ENCODE results near the gene KCNJ9.
"Not testable (repeated sequence)": the region's sequence is repeated elsewhere in the genome, so short reads cannot be mapped to it uniquely, and the experiment has no call there.

Gene KCNJ9

DNA sequence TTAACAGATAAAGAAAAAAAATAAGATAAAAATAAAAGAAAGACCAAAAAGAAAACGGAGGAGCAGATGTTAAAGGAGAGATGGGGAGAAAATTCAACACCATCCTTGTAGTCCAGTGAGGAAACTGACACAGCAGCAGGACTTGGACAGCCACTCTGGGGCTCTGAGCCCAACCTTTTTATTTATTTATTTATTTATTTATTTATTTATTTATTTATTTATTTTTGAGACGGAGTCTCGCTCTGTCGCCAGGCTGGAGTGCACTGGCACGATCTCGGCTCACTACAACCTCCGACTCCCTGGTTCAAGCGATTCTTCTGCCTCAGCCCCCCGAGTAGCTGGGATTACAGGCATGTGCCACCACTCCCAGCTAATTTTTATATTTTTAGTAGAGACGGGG lies 30.1 kb downstream of the KCNJ9 start:
- H3K4me1 ChIP-seq (ENCODE audit: control insufficient read depth in 2 of 2, insufficient read depth in 1 of 2, low read depth in 1 of 2, low read length in 2 of 2), result peaks cover 45 to 55% of the 10 kb centered on the region in 2 donors
- H3K14ac ChIP-seq (ENCODE audit: low read length); H3K9me3 ChIP-seq (replicated peaks in 1 of 2; ENCODE audit: control insufficient read depth in 2 of 2, insufficient read depth in 1 of 2, low read depth in 1 of 2, low read length in 2 of 2); H3K27me3 ChIP-seq (ENCODE audit: control insufficient read depth in 3 of 3, insufficient read depth in 3 of 3, low read depth in 1 of 3, low read length in 3 of 3); H2AK5ac ChIP-seq (ENCODE audit: low read depth, low read length); H3K23ac ChIP-seq (ENCODE audit: low read depth, low read length, poor library complexity); H3K4me3 ChIP-seq (ENCODE audit: low read length in 2 of 2); H4K8ac ChIP-seq (ENCODE audit: low read depth, low read length); H3K4me2 ChIP-seq (ENCODE audit: insufficient read depth, low read length, poor library complexity, severe bottlenecking); H2BK12ac ChIP-seq (ENCODE audit: low read length); H4K91ac ChIP-seq (ENCODE audit: low read depth, low read length, poor library complexity); DNase-seq (ENCODE audit: low spot score); H2BK5ac ChIP-seq (ENCODE audit: low read length); H3K9ac ChIP-seq (ENCODE audit: low read depth, low read length, poor library complexity); H3K36me3 ChIP-seq (replicated peaks in 1 of 2; ENCODE audit: control insufficient read depth in 2 of 2, insufficient read depth in 2 of 2, low read length in 2 of 2); H2BK15ac ChIP-seq (ENCODE audit: low read length); H3K27ac ChIP-seq (replicated peaks; ENCODE audit: low read length); H3K18ac ChIP-seq (ENCODE audit: low read length); H2AFZ ChIP-seq (ENCODE audit: low read length); H2BK120ac ChIP-seq (ENCODE audit: low read depth, low read length); H3K79me1 ChIP-seq (ENCODE audit: low read depth, low read length); H3K4ac ChIP-seq (ENCODE audit: low read length): not testable (repeated sequence)
- WGBS, 2 donors (ENCODE audit: extremely low coverage in 2 of 2, insufficient read length in 2 of 2, insufficient replicate concordance in 1 of 2), result no CpG with 5 or more reads among the region's 10 CpGs

DNA sequence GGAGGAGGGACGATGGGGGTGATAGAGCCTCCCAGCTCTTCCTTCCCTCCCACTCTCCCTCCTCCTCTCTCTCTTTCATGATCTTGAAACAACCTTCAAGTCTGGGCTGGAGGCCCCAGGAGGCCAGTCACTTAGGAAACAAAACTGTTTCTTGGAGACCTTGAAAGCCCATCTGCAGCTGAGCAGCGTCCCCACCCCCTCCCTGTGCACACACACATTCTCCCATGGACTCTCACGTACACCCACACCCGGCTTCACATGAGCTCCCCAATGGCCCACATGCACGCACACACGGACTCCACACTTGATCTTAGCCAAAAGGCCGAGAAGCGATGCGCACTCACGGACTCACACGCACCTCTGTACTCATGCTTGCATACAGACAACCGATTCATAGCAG lies 31.0 kb downstream of the KCNJ9 start:
- Histone ChIP-seq H2BK5ac (ENCODE audit: low read length) (no peak overlapping the region), H3K4ac (ENCODE audit: low read length) (no peak overlapping the region), H3K14ac (ENCODE audit: low read length) (no peak overlapping the region), H3K27ac (replicated peaks; ENCODE audit: low read length) (no peak overlapping the region), H3K4me2 (ENCODE audit: insufficient read depth, low read length, poor library complexity, severe bottlenecking) (no peak overlapping the region), H3K18ac (ENCODE audit: low read length) (peak overlapping the region; percentile 20), H2AFZ (ENCODE audit: low read length) (no peak overlapping the region), H3K27me3 (ENCODE audit: control insufficient read depth in 3 of 3, insufficient read depth in 3 of 3, low read depth in 1 of 3, low read length in 3 of 3) (no peaks in the 10 kb centered on the region), H3K79me1 (ENCODE audit: low read depth, low read length) (peaks cover 3% of the 10 kb centered on the region), H3K9ac (ENCODE audit: low read depth, low read length, poor library complexity) (no peak overlapping the region), H3K4me1 (ENCODE audit: control insufficient read depth in 2 of 2, insufficient read depth in 1 of 2, low read depth in 1 of 2, low read length in 2 of 2) (peaks cover 54 to 63% of the 10 kb centered on the region in 2 donors), H3K4me3 (ENCODE audit: low read length in 2 of 2) (no peak overlapping the region), H3K9me3 (replicated peaks in 1 of 2; ENCODE audit: control insufficient read depth in 2 of 2, insufficient read depth in 1 of 2, low read depth in 1 of 2, low read length in 2 of 2) (no peaks in the 10 kb centered on the region), H3K23ac (ENCODE audit: low read depth, low read length, poor library complexity) (no peak overlapping the region), H2BK15ac (ENCODE audit: low read length) (peak overlapping the region; percentile 12), H4K8ac (ENCODE audit: low read depth, low read length) (no peak overlapping the region), H2AK5ac (ENCODE audit: low read depth, low read length) (no peak overlapping the region), H3K36me3 (replicated peaks in 1 of 2; ENCODE audit: control insufficient read depth in 2 of 2, insufficient read depth in 2 of 2, low read length in 2 of 2) (no peaks in the 10 kb centered on the region), H2BK120ac (ENCODE audit: low read depth, low read length) (no peak overlapping the region), H2BK12ac (ENCODE audit: low read length) (no peak overlapping the region), H4K91ac (ENCODE audit: low read depth, low read length, poor library complexity) (no peak overlapping the region)
- WGBS, 2 donors (ENCODE audit: extremely low coverage in 2 of 2, insufficient read length in 2 of 2, insufficient replicate concordance in 1 of 2), result no CpG with 5 or more reads among the region's 12 CpGs
- DNase-seq (ENCODE audit: low spot score), result no peak

GRCh38 chr1:160113407-160113806 lies 32.1 kb downstream of the KCNJ9 start:
- Histone ChIP-seq H3K9me3 (replicated peaks in 1 of 2; ENCODE audit: control insufficient read depth in 2 of 2, insufficient read depth in 1 of 2, low read depth in 1 of 2, low read length in 2 of 2) (no peaks in the 10 kb centered on the region), H3K36me3 (replicated peaks in 1 of 2; ENCODE audit: control insufficient read depth in 2 of 2, insufficient read depth in 2 of 2, low read length in 2 of 2) (no peaks in the 10 kb centered on the region), H3K9ac (ENCODE audit: low read depth, low read length, poor library complexity) (no peak overlapping the region), H4K8ac (ENCODE audit: low read depth, low read length) (no peak overlapping the region), H3K4me1 (ENCODE audit: control insufficient read depth in 2 of 2, insufficient read depth in 1 of 2, low read depth in 1 of 2, low read length in 2 of 2) (peaks cover 59 to 72% of the 10 kb centered on the region in 2 donors), H2BK12ac (ENCODE audit: low read length) (peak overlapping the region; percentile 53), H3K79me1 (ENCODE audit: low read depth, low read length) (peaks cover 3% of the 10 kb centered on the region), H2BK120ac (ENCODE audit: low read depth, low read length) (no peak overlapping the region), H3K18ac (ENCODE audit: low read length) (peak overlapping the region; percentile 23), H2BK5ac (ENCODE audit: low read length) (no peak overlapping the region), H3K27me3 (ENCODE audit: control insufficient read depth in 3 of 3, insufficient read depth in 3 of 3, low read depth in 1 of 3, low read length in 3 of 3) (no peaks in the 10 kb centered on the region), H3K27ac (replicated peaks; ENCODE audit: low read length) (peak overlapping the region; percentile 25), H4K91ac (ENCODE audit: low read depth, low read length, poor library complexity) (no peak overlapping the region), H3K4me2 (ENCODE audit: insufficient read depth, low read length, poor library complexity, severe bottlenecking) (no peak overlapping the region), H3K4me3 (ENCODE audit: low read length in 2 of 2) (no peak overlapping the region), H3K4ac (ENCODE audit: low read length) (no peak overlapping the region), H2AK5ac (ENCODE audit: low read depth, low read length) (no peak overlapping the region), H3K23ac (ENCODE audit: low read depth, low read length, poor library complexity) (no peak overlapping the region), H2AFZ (ENCODE audit: low read length) (no peak overlapping the region), H3K14ac (ENCODE audit: low read length) (no peak overlapping the region), H2BK15ac (ENCODE audit: low read length) (no peak overlapping the region)
- no CpG with 5 or more reads among the region's 8 CpGs for WGBS, 2 donors (ENCODE audit: extremely low coverage in 2 of 2, insufficient read length in 2 of 2, insufficient replicate concordance in 1 of 2)
- DNase-seq (ENCODE audit: low spot score), result no peak

DNA sequence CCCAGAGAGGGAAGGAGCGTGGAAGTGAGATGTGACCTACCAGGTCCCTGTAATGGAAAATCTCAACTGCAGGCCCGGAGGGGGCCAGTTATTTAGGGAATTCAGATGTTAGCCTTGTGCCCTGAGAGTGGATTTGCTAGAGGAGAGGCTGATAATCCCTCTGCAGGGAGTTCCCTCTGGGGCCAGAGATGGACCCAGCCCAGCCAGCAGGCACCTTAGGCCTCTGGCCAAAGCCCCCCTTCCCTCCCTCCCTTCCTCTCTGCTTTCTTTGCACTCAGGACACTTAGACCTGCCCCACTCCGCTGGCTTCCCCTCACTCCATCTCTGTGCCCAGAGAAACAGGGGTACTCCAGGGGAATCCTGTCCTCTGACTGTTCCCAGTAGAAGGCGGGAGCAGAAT lies 32.7 kb downstream of the KCNJ9 start:
- Histone ChIP-seq H2BK15ac (ENCODE audit: low read length) (peak overlapping the region; percentile 32), H3K4me1 (ENCODE audit: control insufficient read depth in 2 of 2, insufficient read depth in 1 of 2, low read depth in 1 of 2, low read length in 2 of 2) (peaks cover 58 to 67% of the 10 kb centered on the region in 2 donors), H3K36me3 (replicated peaks in 1 of 2; ENCODE audit: control insufficient read depth in 2 of 2, insufficient read depth in 2 of 2, low read length in 2 of 2) (no peaks in the 10 kb centered on the region), H2AK5ac (ENCODE audit: low read depth, low read length) (peak overlapping the region; percentile 20), H3K18ac (ENCODE audit: low read length) (no peak overlapping the region), H2BK120ac (ENCODE audit: low read depth, low read length) (no peak overlapping the region), H2BK12ac (ENCODE audit: low read length) (no peak overlapping the region), H3K4me3 (ENCODE audit: low read length in 2 of 2) (no peak overlapping the region), H3K14ac (ENCODE audit: low read length) (no peak overlapping the region), H3K9ac (ENCODE audit: low read depth, low read length, poor library complexity) (no peak overlapping the region), H3K27me3 (ENCODE audit: control insufficient read depth in 3 of 3, insufficient read depth in 3 of 3, low read depth in 1 of 3, low read length in 3 of 3) (no peaks in the 10 kb centered on the region), H3K4me2 (ENCODE audit: insufficient read depth, low read length, poor library complexity, severe bottlenecking) (no peak overlapping the region), H3K23ac (ENCODE audit: low read depth, low read length, poor library complexity) (no peak overlapping the region), H4K91ac (ENCODE audit: low read depth, low read length, poor library complexity) (no peak overlapping the region), H2AFZ (ENCODE audit: low read length) (peak overlapping the region; percentile 32), H3K9me3 (replicated peaks in 1 of 2; ENCODE audit: control insufficient read depth in 2 of 2, insufficient read depth in 1 of 2, low read depth in 1 of 2, low read length in 2 of 2) (no peaks in the 10 kb centered on the region), H3K27ac (replicated peaks; ENCODE audit: low read length) (peak overlapping the region; percentile 25), H2BK5ac (ENCODE audit: low read length) (no peak overlapping the region), H3K79me1 (ENCODE audit: low read depth, low read length) (peaks cover 3% of the 10 kb centered on the region), H3K4ac (ENCODE audit: low read length) (no peak overlapping the region), H4K8ac (ENCODE audit: low read depth, low read length) (no peak overlapping the region)
- no peak for DNase-seq (ENCODE audit: low spot score)
- WGBS, 2 donors (ENCODE audit: extremely low coverage in 2 of 2, insufficient read length in 2 of 2, insufficient replicate concordance in 1 of 2), result no CpG with 5 or more reads among the region's 4 CpGs

All from neuronal stem cell (in vitro differentiated cells).